Gastrocnemius medialis (tissue), 4 donors: ENCODE results near the gene PROSER2. TPM values are rescaled to one million over a fixed set of nuclear protein-coding genes. Genes with fewer than 3 reads are reported as not detected.

Source experiments
- ATAC-seq, 2 donors: fragments of 150-250 bp; one replicate each; pipeline ENCODE4 v1.9.1; 2016
- DNase-seq, 2 donors: peaks; one replicate each; pipeline ENCODE4 v3.0.0-alpha.2; 2019
- H3K27ac ChIP-seq, 4 donors: fragments of 200-600 bp; sonication (generic); 1 replicate in 1 of 4; 2 replicates in 3 of 4; pipeline ENCODE4 v1.5.1; 2016 to 2018; ENCODE audit warnings: mild to moderate bottlenecking in 2 of 4, moderate library complexity in 1 of 4
- H3K27me3 ChIP-seq, 3 donors: fragments of 200-600 bp; sonication (generic) in 2 of 3; 1 replicate in 1 of 3; 2 replicates in 2 of 3; pipeline versions ENCODE4 v1.5.1 to v1.6.0; 2016 to 2019; ENCODE audit warnings: mild to moderate bottlenecking in 1 of 3, moderate library complexity in 1 of 3
- H3K36me3 ChIP-seq, 2 donors: fragments of 200-600 bp; sonication (generic) in 1 of 2; one replicate each; pipeline ENCODE4 v1.5.1; 2017 to 2018
- H3K4me1 ChIP-seq, 2 donors: fragments of 200-600 bp; sonication (generic) in 1 of 2; one replicate each; pipeline ENCODE4 v1.5.1; 2016 to 2017; ENCODE audit warnings: mild to moderate bottlenecking in 2 of 2
- H3K4me3 ChIP-seq, 4 donors: fragments of 200-600 bp; sonication (generic) in 3 of 4; 1 replicate in 1 of 4; 2 replicates in 3 of 4; pipeline ENCODE4 v1.5.1; 2016 to 2019; ENCODE audit warnings: mild to moderate bottlenecking in 2 of 4
- H3K9me3 ChIP-seq, 3 donors: fragments of 200-600 bp; sonication (generic) in 2 of 3; 1 replicate in 1 of 3; 2 replicates in 2 of 3; pipeline ENCODE4 v1.5.1; 2016 to 2019
- POLR2A ChIP-seq, 2 donors: fragments of 450-650 bp; IDR thresholded peaks; one replicate each; pipeline ENCODE4 v1.6.1; 2017; ENCODE audit warnings: antibody characterized with exemption in 2 of 2, mild to moderate bottlenecking in 2 of 2, moderate library complexity in 2 of 2
- in situ Hi-C, 4 donors: fragments of 200-750 bp; cut with MboI; loops; one replicate each; pipeline versions ENCODE4 v1.15.0 to v1.8.0; 2017; ENCODE audit warnings: low sequenced_read_pairs in 4 of 4
- intact Hi-C: fragments of 100-400 bp; cut with DNase I; formaldehyde crosslinking; loops from one replicate; pipeline ENCODE4 v1.15.1; 2023; ENCODE audit warnings: low total_unique reads
- total RNA-seq, 4 donors: library from RNA; depleted of rRNA; stranded (reverse); fragments of >200 nt; gene quantifications; one replicate each; pipeline versions ENCODE4 v1.1.0 to v1.2.3, GENCODE V29; 2016
- TF ChIP-seq, protein P1 (sequence below), 5 experiments: fragments of 450-650 bp in 3 of 5; fragments of 200-600 bp in 2 of 5; sonication (generic) in 2 of 5; IDR thresholded peaks in 4 of 5; conservative IDR thresholded peaks in 1 of 5; 1 replicate in 4 of 5; 2 replicates in 1 of 5; pipeline ENCODE4 v1.5.1; 2016 to 2019; ENCODE audit warnings: antibody characterized with exemption in 5 of 5, mild to moderate bottlenecking in 3 of 5, moderate library complexity in 3 of 5

The PROSER2 gene
- total RNA-seq, 4 donors from 2014 or later: 0.88 to 3.4 (median 1.4) TPM

DNA sequence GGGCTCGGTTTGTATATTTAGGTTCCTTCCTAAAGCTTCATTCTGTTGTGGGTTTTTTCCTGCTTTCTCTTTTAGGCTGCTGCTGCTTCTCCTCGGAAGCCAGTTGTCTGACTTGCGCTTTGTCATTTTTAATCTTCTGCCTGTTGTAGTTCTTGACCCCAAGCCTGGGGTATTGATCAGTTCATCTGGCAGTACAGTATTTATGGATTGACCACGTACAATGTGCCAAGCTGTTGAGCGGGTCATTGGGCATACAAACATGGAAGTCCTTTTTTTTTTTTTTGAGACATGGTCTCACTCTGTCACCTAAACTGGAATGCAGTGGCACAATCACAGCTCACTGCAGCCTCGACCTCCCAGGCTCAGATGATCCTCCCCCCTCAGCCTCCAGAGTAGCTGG lies 4.3 kb downstream of the PROSER2 start:
- no peaks in the 10 kb centered on the region for H3K9me3 ChIP-seq
- H3K4me3 ChIP-seq: no peak overlapping the region
- H3K4me1 ChIP-seq: no peaks in the 10 kb centered on the region
- TF ChIP-seq POLR2A (IDR thresholded peaks at IDR 0.05): no peak
- TF ChIP-seq, protein P1, sequence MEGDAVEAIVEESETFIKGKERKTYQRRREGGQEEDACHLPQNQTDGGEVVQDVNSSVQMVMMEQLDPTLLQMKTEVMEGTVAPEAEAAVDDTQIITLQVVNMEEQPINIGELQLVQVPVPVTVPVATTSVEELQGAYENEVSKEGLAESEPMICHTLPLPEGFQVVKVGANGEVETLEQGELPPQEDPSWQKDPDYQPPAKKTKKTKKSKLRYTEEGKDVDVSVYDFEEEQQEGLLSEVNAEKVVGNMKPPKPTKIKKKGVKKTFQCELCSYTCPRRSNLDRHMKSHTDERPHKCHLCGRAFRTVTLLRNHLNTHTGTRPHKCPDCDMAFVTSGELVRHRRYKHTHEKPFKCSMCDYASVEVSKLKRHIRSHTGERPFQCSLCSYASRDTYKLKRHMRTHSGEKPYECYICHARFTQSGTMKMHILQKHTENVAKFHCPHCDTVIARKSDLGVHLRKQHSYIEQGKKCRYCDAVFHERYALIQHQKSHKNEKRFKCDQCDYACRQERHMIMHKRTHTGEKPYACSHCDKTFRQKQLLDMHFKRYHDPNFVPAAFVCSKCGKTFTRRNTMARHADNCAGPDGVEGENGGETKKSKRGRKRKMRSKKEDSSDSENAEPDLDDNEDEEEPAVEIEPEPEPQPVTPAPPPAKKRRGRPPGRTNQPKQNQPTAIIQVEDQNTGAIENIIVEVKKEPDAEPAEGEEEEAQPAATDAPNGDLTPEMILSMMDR (IDR thresholded peaks at IDR 0.05 in 4 of 5, conservative IDR thresholded peaks at IDR 0.05 in 1 of 5): no peak
- DNase-seq (no peak), ATAC-seq (no peak)
- in situ Hi-C loops (no loop called here), intact Hi-C loops (no loop called here)
- H3K27ac ChIP-seq: no peak overlapping the region
- no peaks in the 10 kb centered on the region for H3K36me3 ChIP-seq
- H3K27me3 ChIP-seq: peaks cover 6 to 18% (median 15%) of the 10 kb centered on the region in 3 donors

DNA sequence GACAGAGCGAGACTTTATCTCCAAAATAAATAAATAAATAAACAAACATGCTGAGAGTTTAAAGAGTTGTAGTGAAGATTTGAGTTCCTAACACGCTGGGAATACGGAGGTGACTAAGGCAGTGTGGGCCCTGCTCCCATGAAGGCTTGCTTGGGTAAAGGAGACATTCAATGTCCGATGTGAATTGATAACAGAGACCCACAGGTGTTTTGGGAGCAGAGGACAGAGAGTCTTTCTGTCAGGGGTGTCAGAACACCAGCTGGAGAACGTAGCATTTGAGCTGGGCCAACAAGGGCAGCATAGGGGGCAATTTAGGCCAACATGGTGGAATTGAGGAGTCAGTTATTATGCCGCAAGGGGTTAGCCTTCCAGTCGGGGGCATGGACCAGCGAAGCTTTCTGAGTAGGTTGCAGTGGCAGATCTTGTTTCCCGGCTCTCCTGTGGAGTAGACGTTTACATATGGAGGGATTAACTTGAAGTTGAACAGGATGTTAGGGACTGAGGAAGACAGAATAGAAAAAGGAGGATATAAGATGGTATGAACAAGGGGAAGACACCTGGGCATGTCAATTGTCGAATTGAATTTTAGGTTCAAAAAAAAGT lies 5.6 kb downstream of the PROSER2 start:
- Histone ChIP-seq H3K27ac (no peak overlapping the region), H3K4me3 (no peak overlapping the region), H3K4me1 (no peaks in the 10 kb centered on the region), H3K36me3 (no peaks in the 10 kb centered on the region), H3K27me3 (peaks cover 6 to 14% (median 12%) of the 10 kb centered on the region in 3 donors), H3K9me3 (no peaks in the 10 kb centered on the region)
- intact Hi-C loops: no loop called here
- in situ Hi-C loops: no loop called here
- ATAC-seq (no peak), DNase-seq (no peak)
- TF ChIP-seq POLR2A (IDR thresholded peaks at IDR 0.05): no peak
- TF ChIP-seq, protein P1 (IDR thresholded peaks at IDR 0.05 in 4 of 5, conservative IDR thresholded peaks at IDR 0.05 in 1 of 5): no peak

DNA sequence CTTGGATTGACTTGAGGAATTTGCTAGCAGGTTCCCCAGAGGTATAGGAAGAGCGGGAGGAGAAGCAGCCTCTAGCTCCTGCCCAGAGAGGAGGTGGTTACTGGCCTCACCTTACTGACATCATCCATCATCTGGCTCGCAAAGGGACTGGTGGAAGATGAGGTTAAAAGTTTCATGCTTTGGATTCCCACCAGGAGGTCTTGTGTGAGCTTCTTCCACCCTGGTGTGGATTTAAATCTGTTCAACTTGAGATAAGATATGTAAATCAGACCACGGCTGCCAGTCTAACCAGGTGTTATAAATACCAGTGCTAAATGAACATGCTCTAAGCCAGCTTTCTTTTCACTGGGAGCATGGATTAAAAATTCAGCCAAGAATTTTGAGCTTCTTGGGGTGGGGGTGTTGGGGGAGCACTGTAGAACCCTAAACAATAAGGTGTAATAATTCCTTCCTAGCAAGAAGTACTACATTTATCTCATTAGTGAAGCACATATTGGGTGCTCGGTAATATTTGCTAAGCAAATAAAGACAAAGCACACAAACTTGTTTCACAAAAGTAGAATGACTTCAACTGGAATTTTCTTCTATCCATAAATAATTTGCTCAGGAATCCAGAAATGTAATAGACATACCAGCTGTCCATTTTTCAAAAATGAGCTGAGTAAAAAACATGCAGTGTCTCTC lies 7.8 kb downstream of the PROSER2 start:
- TF ChIP-seq POLR2A (IDR thresholded peaks at IDR 0.05): no peak
- Histone ChIP-seq H3K36me3 (no peaks in the 10 kb centered on the region), H3K27me3 (peaks cover 0 to 2% (median 0%) of the 10 kb centered on the region in 3 donors), H3K4me3 (no peak overlapping the region), H3K27ac (no peak overlapping the region), H3K4me1 (no peaks in the 10 kb centered on the region), H3K9me3 (no peaks in the 10 kb centered on the region)
- in situ Hi-C loops: no loop called here
- DNase-seq (no peak), ATAC-seq (no peak)
- intact Hi-C loops: no loop called here

DNA sequence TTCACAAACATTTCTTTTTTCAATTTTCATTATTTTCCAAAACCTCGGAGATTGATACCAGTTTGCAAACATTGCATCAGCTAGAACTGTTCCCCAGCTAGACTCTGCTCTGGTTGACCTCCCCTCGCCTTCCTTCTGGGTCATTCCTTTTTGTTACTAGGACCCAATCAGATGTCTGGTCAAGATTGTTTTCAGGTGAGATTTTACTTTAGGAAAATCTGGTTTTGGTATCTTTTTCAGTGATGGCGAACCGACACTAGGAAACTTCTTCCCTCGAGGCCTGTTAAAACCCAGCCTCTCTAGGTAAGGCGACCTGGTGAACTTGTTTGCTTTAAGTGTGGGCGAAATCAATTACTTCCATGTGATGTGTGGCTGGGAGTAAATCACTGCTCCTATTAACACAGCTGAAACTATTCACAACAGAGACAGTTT lies 8.4 kb downstream of the PROSER2 start:
- no peak for ATAC-seq
- Histone ChIP-seq H3K9me3 (no peaks in the 10 kb centered on the region), H3K27me3 (no peaks in the 10 kb centered on the region), H3K27ac (no peak overlapping the region), H3K4me1 (no peaks in the 10 kb centered on the region), H3K4me3 (no peak overlapping the region), H3K36me3 (no peaks in the 10 kb centered on the region)
- in situ Hi-C loops (no loop called here), intact Hi-C loops (no loop called here)
- no peak for TF ChIP-seq POLR2A (IDR thresholded peaks at IDR 0.05)
- TF ChIP-seq, protein P1 (IDR thresholded peaks at IDR 0.05 in 4 of 5, conservative IDR thresholded peaks at IDR 0.05 in 1 of 5): no peak
- no peak for DNase-seq

DNA sequence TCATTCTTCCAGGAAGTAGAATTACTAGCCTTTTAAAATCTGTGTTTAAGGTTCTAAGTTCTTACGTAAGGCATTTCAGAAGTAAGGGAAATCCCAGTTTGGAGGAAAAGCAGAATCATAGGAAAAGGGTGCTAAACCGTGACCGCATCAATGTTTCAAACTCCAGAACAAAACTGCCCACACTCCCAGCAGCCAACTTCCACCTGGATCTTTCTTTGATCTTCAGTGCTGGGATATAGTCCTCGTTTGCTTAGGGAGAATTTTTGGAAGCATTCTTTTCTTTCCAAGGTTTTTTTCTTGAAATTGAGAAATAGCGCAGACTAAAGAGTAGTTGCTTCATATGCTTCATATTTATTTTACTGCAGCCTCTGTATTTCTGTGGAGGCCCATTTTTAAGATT lies 8.9 kb downstream of the PROSER2 start:
- DNase-seq (no peak), ATAC-seq (no peak)
- Histone ChIP-seq H3K4me3 (no peak overlapping the region), H3K4me1 (no peaks in the 10 kb centered on the region), H3K27me3 (no peaks in the 10 kb centered on the region), H3K27ac (no peak overlapping the region), H3K9me3 (no peaks in the 10 kb centered on the region), H3K36me3 (no peaks in the 10 kb centered on the region)
- TF ChIP-seq POLR2A (IDR thresholded peaks at IDR 0.05): no peak
- TF ChIP-seq, protein P1 (IDR thresholded peaks at IDR 0.05 in 4 of 5, conservative IDR thresholded peaks at IDR 0.05 in 1 of 5): no peak
- intact Hi-C loops (no loop called here), in situ Hi-C loops (no loop called here)
